ENCODE measurements around the gene SARS2. TPM values are rescaled to one million over a fixed set of nuclear protein-coding genes. Genes with fewer than 3 reads are reported as not detected.

The SARS2 gene
- total RNA-seq, 1 donor from 2014 or later = 1.4 TPM

DNA sequence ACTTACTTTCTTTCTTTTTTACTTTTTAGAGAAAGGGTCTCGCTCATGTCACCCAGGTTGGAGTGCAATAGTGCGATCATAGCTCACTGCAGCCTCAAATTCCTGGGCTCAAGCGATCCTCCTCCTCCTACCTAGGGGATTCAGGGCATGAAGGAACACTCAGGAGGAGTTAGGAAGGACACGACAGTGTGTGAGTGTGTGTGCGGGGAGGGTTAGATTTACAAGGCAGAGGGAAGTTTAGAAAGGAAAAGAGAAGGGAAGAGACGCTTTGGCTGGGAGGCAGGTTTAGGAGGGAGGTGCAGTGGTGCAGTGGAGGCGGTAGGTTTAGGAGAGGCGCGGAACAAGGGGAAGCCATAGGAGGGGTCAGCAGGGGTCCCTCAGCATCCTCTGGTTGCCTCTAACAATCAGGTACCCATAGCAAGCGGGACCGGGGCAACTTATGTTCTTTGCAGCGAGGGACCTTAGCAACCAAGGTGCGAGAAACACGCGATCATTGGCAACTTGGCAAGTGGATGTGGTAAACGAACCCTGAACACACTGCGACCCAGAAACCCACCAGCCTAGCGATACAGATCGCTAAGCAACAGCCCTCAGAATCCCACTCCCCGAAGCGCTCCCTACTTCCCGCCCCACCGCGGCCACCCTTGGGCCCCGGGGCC is 31.6 kb downstream of the SARS2 start:
- DNase-seq (ENCODE audit: low spot score in 2 of 2) = no peak
- no peaks in the 10 kb centered on the region for H3K36me3 ChIP-seq
- intact Hi-C loops (cut with DNase I) = loop anchor here (1.0 to 10.0 kb wide), 6 partner anchors 28 to 354 kb away; partner anchors contain the start of genes ECH1, EIF3K, MRPS12 and SARS2

DNA sequence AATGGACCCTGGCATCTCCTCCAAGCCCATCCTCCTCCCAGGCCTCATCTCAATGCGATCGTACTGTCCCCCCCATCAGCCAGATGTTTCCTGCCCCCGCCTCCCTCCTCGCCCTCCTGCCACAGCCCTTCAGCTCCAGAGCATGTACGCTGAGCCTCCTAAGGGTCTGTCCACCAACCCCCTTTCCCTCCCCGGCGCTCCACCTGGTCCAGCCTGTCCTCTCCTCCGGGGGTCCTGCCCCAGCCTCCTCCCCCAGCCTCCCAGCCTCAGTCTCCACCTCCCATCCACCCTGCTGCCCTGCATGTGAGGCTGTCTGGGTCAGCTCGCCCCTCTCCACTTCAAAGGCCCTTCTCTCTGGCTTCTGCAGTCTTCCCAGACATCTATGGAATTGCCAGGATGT is 35.6 kb downstream of the SARS2 start:
- TF ChIP-seq, protein P1, sequence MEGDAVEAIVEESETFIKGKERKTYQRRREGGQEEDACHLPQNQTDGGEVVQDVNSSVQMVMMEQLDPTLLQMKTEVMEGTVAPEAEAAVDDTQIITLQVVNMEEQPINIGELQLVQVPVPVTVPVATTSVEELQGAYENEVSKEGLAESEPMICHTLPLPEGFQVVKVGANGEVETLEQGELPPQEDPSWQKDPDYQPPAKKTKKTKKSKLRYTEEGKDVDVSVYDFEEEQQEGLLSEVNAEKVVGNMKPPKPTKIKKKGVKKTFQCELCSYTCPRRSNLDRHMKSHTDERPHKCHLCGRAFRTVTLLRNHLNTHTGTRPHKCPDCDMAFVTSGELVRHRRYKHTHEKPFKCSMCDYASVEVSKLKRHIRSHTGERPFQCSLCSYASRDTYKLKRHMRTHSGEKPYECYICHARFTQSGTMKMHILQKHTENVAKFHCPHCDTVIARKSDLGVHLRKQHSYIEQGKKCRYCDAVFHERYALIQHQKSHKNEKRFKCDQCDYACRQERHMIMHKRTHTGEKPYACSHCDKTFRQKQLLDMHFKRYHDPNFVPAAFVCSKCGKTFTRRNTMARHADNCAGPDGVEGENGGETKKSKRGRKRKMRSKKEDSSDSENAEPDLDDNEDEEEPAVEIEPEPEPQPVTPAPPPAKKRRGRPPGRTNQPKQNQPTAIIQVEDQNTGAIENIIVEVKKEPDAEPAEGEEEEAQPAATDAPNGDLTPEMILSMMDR (IDR thresholded peaks at IDR 0.05) = no peak
- no peaks in the 10 kb centered on the region for H3K27me3 ChIP-seq
- peaks cover 13 to 24% of the 10 kb centered on the region in 2 donors for H3K36me3 ChIP-seq
- no peaks in the 10 kb centered on the region for H3K9me3 ChIP-seq
- no peak for DNase-seq (ENCODE audit: low spot score in 2 of 2)
- H3K4me1 ChIP-seq = peaks cover 6 to 8% of the 10 kb centered on the region in 2 donors
- H3K4me3 ChIP-seq = no peak overlapping the region
- H3K27ac ChIP-seq = no peak overlapping the region
- intact Hi-C loops (cut with DNase I) = loop anchor here (10.0 kb wide), 1 partner anchor 350 kb away; no protein-coding TSS in a partner anchor

More for the DNA sequence above, 31.6 kb downstream of the SARS2 start:
- Histone ChIP-seq H3K4me3 (peak overlapping the region; percentile 89 to 94), H3K27ac (peak overlapping the region; percentile 94), H3K9me3 (no peaks in the 10 kb centered on the region), H3K27me3 (no peaks in the 10 kb centered on the region), H3K4me1 (peaks cover 6 to 20% of the 10 kb centered on the region in 2 donors)
- TF ChIP-seq, protein P1 (IDR thresholded peaks at IDR 0.05) = no peak

DNA sequence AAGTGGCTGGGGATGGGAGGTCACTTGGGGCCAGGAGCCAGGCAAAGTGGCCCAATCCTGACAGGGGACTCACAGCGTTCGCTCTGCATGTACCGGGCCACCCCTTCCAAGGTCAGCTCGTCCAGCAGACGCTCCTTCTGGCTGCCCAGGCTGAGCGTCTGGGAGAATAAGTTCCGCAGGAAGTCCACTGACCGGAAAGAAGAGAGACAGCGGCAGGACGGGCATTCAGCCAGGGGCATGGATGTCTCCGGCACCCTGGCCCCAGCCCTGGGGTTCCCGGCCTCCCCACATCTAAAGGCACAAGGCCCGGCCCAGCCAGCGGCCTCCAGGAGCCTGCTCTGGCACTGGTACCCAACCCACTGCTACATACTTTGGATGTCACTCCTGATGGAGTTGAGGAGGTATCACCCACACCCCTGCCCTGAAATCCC is 37.2 kb downstream of the SARS2 start:
- Histone ChIP-seq H3K4me3 (no peak overlapping the region), H3K27me3 (no peaks in the 10 kb centered on the region), H3K9me3 (no peaks in the 10 kb centered on the region), H3K36me3 (peaks cover 29 to 40% of the 10 kb centered on the region in 2 donors), H3K27ac (no peak overlapping the region), H3K4me1 (peaks cover 3 to 4% of the 10 kb centered on the region in 2 donors)
- TF ChIP-seq, protein P1 (IDR thresholded peaks at IDR 0.05) = no peak
- intact Hi-C loops (cut with DNase I) = loop anchor here (10.0 kb wide), 1 partner anchor 349 kb away; no protein-coding TSS in a partner anchor
- DNase-seq (ENCODE audit: low spot score in 2 of 2) = no peak

DNA sequence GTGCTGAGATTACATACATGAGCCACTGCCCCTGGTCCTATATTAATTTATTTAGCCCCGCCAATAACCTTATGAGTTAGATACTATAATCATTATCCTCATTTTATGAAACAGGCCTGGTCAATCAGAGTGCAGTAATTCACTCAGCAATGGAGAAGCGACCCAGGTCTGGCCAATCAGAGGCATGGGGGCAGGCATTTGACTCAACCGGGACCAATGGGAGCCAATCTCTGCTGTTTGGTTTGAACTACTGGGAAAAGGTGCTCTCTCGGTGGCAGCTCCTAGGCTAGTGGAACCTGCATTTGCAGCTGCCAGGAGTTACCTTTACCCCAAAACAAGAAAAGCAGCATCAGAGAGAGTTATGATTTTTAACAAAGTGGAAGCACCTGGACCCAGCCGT is 37.7 kb downstream of the SARS2 start:
- no peaks in the 10 kb centered on the region for H3K4me1 ChIP-seq
- TF ChIP-seq, protein P1 (IDR thresholded peaks at IDR 0.05) = no peak
- no peak for DNase-seq (ENCODE audit: low spot score in 2 of 2)
- no peaks in the 10 kb centered on the region for H3K27me3 ChIP-seq
- intact Hi-C loops (cut with DNase I) = loop anchor here (10.0 kb wide), 1 partner anchor 348 kb away; no protein-coding TSS in a partner anchor
- H3K9me3 ChIP-seq = no peaks in the 10 kb centered on the region
- H3K4me3 ChIP-seq = no peak overlapping the region
- H3K36me3 ChIP-seq = peaks cover 34 to 45% of the 10 kb centered on the region in 2 donors
- H3K27ac ChIP-seq = no peak overlapping the region

DNA sequence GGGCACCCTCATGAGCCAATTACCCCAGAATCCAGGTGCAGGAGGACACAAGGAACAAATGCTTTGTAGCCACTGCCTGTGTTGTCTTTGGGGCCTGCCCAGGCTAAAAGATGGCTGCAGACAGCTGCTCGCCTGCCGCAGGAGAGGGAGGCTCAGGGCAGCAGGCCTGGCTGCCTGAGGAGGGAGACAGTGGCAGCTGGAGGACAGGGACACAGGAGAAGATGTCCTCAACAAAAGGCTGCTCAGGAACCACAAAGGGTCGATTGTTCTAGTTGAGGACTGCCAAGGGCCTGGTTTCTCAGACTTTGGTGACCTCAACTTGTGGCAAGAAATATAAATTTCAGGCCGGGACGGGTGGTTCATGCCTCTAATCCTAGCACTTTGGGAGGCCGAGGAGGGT is 38.8 kb downstream of the SARS2 start:
- Histone ChIP-seq H3K4me3 (no peak overlapping the region), H3K9me3 (no peaks in the 10 kb centered on the region), H3K4me1 (no peaks in the 10 kb centered on the region), H3K36me3 (peaks cover 36 to 45% of the 10 kb centered on the region in 2 donors), H3K27ac (no peak overlapping the region), H3K27me3 (no peaks in the 10 kb centered on the region)
- TF ChIP-seq, protein P1 (IDR thresholded peaks at IDR 0.05) = no peak
- intact Hi-C loops (cut with DNase I) = loop anchor here (10.0 kb wide), 1 partner anchor 347 kb away; no protein-coding TSS in a partner anchor
- DNase-seq (ENCODE audit: low spot score in 2 of 2) = no peak
